RPMI8226 (cell line): Measurements from ENCODE around the gene ZNF217.
A peak's percentile ranks its signal among the peaks of the same experiment; 100 is the strongest.
"Not testable (repeated sequence)": the region's sequence is repeated elsewhere in the genome, so short reads cannot be mapped to it uniquely, and the experiment has no call there.

Experiments used
- DNase-seq: peaks from one replicate; pipeline ENCODE4 v3.0.0-alpha.2; 2015

Gene ZNF217

DNA sequence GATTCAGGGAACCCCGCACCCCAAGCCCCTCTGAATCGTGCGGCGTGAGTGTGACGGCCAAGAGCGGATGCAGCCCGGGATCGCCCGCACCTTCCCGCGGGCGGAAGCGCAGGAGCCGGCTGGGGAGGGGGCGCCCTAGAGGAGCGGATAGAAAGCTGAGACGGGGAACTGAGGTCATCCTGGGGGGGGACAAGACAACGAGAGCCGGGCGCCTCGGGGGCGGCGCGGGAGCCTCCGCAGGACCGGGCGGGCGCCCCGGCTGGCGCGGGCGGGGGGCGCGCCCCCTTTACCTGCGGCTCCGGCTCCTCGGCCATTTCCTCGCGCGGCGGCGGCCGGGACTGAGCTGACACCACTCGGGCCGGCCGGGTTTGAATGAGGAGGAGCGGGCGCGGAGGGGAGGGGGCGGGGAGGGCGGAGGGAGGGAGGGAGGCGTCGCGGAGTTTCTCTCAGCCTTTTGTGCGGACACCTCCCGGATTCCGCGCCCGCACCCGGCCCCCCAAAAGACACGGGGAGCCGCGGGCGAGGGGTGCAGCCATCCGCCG, at the start of gene ZNF217:
ZNF217 (minus strand) TSS at position 374 of the 542 bp plus-strand sequence. CDS start 11,013 bp downstream, outside the sequence.
- DNase-seq = peak; percentile 77

DNA sequence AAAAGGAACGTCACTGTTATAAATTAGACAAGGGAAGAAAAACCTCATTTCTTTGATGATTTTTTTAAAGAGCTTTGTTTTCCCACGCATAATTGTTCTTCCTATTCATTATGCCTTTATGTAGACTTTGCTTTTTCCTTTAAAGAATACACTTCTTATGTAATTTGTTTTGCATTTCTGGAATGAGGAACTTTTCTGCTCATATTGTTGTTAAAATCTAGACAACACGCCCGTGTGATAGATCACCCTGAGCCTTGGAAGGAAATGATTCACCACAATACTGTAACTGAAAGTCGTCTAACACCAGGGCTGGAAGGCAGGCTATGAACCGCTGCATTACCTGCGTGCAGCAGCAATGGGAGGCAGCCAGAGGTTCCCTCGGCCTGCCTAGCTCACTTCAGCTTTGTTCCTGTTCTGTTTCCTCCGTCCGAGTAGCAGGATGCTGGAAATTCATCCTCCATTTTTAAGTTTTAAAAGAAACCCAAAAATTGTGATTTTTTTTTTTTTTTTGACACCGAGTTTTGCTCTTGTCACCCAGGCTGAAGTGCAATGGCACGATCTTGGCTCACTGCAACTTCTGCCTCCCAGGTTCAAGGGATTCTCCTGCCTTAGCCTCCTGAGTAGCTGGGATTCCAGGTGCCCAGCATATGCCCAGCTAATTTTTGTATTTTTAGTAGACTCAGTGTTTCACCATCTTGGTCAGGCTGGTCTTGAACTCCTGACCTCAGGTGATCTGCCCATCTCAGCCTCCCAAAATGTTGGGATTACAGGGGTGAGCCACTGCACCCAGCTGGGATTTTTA, 49.6 kb upstream of the ZNF217 start:
- peak; percentile 85 for DNase-seq

DNA sequence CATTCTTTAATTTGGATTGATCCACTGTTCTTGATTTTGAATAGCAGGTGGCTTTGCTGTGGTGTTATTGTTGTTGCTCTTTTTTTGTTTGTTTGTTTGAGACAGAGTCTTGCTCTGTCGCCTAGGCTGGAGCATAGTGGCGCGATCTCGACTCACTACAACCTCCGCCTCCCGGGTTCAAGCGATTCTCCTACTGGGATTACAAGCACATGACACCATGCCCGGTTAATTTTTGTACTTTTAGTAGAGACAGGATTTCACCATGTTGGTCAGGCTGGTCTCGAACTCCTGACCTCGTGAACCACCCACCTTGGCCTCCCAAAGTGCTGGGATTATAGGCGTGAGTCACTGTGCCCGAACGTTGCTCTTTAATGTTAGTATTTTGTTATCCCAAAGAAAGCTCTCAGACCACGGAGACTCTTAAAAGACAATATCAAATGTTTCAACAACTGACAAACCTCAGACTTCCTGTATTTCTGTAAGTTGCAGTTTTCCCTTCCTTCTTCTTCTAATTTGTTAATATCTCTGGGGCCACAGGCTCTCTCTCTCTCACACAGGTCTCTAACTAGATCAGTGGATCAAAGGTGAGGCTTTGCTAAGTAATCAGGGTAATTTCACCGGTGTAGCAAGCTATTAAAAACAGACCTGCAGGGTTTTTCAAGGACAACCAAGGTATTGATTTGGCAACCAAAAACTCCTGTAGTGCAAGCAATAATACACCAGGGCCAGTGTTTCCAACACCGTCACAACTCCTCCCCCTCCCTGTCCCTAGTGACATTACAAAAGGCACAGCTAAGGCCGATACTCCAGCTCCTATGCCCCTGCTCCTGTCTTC, 48.8 kb upstream of the ZNF217 start:
- peak; percentile 79 for DNase-seq

GRCh38 chr20:53639647-53640440, 46.2 kb upstream of the ZNF217 start:
- no peak for DNase-seq

GRCh38 chr20:53639128-53639527, 45.5 kb upstream of the ZNF217 start:
- no peak for DNase-seq

- not testable (repeated sequence) for DNase-seq
Measured at GRCh38 chr20:53637310-53637709, 43.7 kb upstream of the ZNF217 start.

- peak; percentile 17 for DNase-seq
Measured at GRCh38 chr20:53636540-53637097, 43.0 kb upstream of the ZNF217 start.

GRCh38 chr20:53635221-53635620, 41.6 kb upstream of the ZNF217 start:
- DNase-seq = no peak

DNA sequence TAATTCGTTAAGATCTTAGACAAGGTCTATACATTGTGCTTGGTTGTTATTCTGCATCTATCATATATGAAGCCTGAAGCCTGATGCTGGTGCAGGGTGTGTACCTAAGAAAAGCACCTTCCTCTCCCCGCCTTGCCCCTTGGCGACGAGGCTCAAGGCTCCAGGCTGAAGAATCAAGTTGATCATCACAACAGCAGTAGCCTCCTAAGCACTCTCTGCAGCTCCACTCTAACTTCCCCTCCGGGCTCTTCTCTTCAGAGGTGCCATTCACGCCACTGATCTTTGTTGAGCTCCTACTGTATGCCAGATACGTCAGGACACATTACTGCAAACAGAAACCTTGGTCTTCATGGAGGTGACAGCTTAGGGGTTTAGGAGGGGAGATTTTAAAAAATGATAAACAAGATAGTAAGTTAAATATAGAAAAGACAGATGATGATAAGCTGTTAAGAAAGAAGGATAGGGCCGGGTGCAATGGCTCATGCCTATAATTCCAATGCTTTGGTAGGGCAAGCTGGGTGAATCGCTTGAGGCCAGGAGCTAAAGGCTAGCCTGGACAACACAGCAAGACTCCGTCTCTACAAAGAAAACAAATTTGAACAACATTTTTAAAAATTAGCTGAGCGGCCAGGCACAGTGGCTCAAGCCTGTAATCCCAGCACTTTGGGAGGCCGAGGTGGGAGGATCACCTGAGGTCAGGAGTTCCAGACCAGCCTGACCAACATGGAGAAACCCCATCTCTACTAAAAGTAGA, 38.4 kb upstream of the ZNF217 start:
- no peak for DNase-seq

DNA sequence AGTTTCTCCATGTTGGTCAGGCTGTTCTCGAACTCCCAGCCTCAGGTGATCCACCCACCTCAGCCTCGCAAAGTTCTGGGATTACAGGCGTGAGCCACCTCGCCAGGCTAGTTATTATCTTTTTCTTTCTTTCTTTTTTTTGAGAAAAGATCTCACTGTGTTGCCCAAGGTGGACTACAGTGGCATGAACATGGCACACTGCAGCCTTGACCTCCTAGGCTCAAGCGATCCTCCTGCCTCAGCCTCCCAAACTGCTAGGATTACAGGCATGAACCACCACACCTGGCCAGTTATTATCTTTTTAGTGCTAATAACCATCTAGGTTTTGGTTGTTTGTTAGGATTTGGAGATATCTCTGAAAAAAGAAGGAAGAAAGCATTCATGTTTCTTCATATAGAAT, 35.8 kb upstream of the ZNF217 start:
- DNase-seq = no peak

DNA sequence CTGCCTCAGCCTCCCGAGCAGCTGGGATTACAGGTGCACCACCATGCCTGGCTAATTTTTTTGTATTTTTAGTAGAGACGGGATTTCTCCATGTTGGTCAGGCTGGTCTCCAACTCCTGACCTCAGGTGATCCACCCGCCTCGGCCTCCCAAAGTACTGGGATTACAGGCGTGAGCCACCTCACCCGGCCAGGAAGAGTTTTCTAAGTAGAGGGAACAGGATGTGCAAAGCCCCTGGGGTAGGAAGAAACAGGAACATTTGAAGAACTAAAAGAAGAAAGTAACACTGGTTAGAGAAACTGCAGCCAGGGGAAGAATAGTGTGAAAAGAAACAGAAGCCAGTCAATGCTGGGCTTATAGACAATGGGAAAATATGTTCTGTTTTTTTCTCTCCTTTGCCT, 35.1 kb upstream of the ZNF217 start:
- DNase-seq = not testable (repeated sequence)

GRCh38 chr20:53628076-53628475, 34.4 kb upstream of the ZNF217 start:
- DNase-seq = no peak

DNA sequence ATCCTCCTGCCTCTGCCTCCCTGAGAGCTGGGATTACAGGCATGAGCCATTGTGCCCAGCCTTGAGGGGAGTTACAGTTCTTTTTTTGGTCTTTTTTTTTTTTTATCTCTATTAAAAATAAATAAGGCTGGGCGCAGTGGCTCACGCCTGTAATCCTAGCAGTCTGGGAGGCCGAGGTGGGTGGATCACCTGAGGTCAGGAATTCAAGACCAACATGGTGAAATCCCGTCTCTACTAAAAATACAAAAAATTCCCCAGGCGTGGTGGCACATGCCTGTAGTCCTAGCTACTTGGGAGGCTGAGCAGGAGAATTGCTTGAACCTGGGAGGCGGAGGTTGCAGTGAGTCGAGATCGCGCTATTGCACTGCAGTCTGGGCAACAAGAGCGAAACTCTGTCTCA, 33.4 kb upstream of the ZNF217 start:
- not testable (repeated sequence) for DNase-seq

GRCh38 chr20:53626584-53626983, 32.9 kb upstream of the ZNF217 start:
- no peak for DNase-seq

- DNase-seq = no peak
Measured at GRCh38 chr20:53625311-53626129, 31.9 kb upstream of the ZNF217 start.

DNA sequence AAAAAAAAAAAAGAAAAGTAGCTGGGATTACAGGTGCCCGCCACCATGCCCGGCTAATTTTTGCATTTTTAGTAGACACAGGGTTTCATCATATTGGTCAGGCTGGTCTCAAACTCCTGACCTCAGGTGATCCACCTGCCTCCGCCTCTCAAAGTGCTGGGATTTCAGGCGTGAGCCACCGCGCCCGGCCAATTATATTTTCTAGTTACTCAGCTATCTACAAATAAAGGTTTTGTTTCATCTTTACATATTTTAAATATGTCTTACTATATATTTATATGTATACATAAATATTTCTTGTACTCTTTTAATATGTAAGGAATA, 31.2 kb upstream of the ZNF217 start:
- DNase-seq = not testable (repeated sequence)

- DNase-seq = peak; percentile 76
Measured at GRCh38 chr20:53623454-53624211, 30.0 kb upstream of the ZNF217 start.

DNA sequence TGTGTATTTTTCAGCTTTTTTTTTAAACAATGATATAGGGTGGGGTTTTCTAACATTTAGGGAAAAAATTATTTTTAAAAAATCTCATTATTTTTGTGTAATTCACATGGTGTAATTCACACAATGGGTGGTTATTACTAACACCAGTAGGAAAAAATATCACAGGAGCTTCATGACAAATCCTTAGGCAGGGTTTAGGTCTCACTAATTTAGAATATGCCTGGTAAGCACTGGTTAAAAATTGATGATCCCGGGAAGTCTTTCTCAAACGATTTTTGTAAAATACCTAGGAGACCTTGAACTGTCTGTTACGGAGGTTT, 29.5 kb upstream of the ZNF217 start:
- DNase-seq = no peak

GRCh38 chr20:53622247-53623133, 28.9 kb upstream of the ZNF217 start:
- DNase-seq = peak; percentile 57
